Neural crest cell (in vitro differentiated cells): ENCODE data around the gene SLC25A26. TPM values are rescaled to one million over a fixed set of nuclear protein-coding genes. Genes with fewer than 3 reads are reported as not detected.
A peak's percentile ranks its signal among the peaks of the same experiment; 100 is the strongest.

Experiments used
- DNase-seq: peaks from one replicate; pipeline ENCODE4 v3.0.0; 2021; ENCODE audit warnings: low read depth, mixed read lengths, low spot score
- H3K27ac Mint-ChIP-seq: one replicate; pipeline ENCODE4 v1.8.0; 2021; ENCODE audit warnings: mild to moderate bottlenecking, mixed read lengths; ENCODE audit not compliant: unreplicated experiment
- H3K27me3 Mint-ChIP-seq: 2 replicates; pipeline ENCODE4 v1.8.0; 2021; ENCODE audit warnings: low read depth, mild to moderate bottlenecking, mixed read lengths
- H3K36me3 Mint-ChIP-seq: 2 replicates; pipeline ENCODE4 v1.8.0; 2021; ENCODE audit warnings: low read depth, mild to moderate bottlenecking, mixed read lengths
- H3K4me1 Mint-ChIP-seq: 2 replicates; pipeline ENCODE4 v1.8.0; 2021; ENCODE audit warnings: mixed read lengths
- H3K4me3 Mint-ChIP-seq: one replicate; pipeline ENCODE4 v1.8.0; 2021; ENCODE audit warnings: mild to moderate bottlenecking, mixed read lengths
- H3K9me3 Mint-ChIP-seq: 2 replicates; pipeline ENCODE4 v1.8.0; 2021; ENCODE audit warnings: mixed read lengths
- CTCF ChIP-seq: fragments of 200-600 bp; sonication (generic); conservative IDR thresholded peaks from 2 replicates; pipeline ENCODE4 v1.5.0; 2021; ENCODE audit warnings: antibody characterized with exemption, mild to moderate bottlenecking
- total RNA-seq: library from RNA; stranded (reverse); gene quantifications from 2 replicates; pipeline ENCODE4 v1.2.1, GENCODE V29; 2021

SLC25A26 gene
- total RNA-seq, 1 donor from 2014 or later, result 10.1 TPM

GRCh38 chr3:66317750-66318376 is 97.1 kb downstream of the SLC25A26 start:
- Mint-ChIP-seq H3K4me1 (peaks cover 10% of the 10 kb centered on the region), H3K4me3 (no peak overlapping the region), H3K36me3 (peaks cover 8% of the 10 kb centered on the region), H3K27ac (no peak overlapping the region), H3K27me3 (no peaks in the 10 kb centered on the region), H3K9me3 (peaks cover 9% of the 10 kb centered on the region)
- TF ChIP-seq CTCF, result no peak
- no peak for DNase-seq

GRCh38 chr3:66320390-66320789 is 99.6 kb downstream of the SLC25A26 start:
- DNase-seq, result no peak
- Mint-ChIP-seq H3K9me3 (peaks cover 2% of the 10 kb centered on the region), H3K27ac (no peak overlapping the region), H3K27me3 (no peaks in the 10 kb centered on the region), H3K4me1 (no peaks in the 10 kb centered on the region), H3K4me3 (no peak overlapping the region), H3K36me3 (no peaks in the 10 kb centered on the region)
- no peak for TF ChIP-seq CTCF

- H3K4me1 Mint-ChIP-seq, result no peaks in the 10 kb centered on the region
- H3K9me3 Mint-ChIP-seq, result no peaks in the 10 kb centered on the region
- TF ChIP-seq CTCF, result no peak
- no peaks in the 10 kb centered on the region for H3K36me3 Mint-ChIP-seq
- H3K4me3 Mint-ChIP-seq, result no peak overlapping the region
- H3K27ac Mint-ChIP-seq, result no peak overlapping the region
- no peak for DNase-seq
- no peaks in the 10 kb centered on the region for H3K27me3 Mint-ChIP-seq
Measured at GRCh38 chr3:66322436-66322835, 101.6 kb downstream of the SLC25A26 start.

- peaks cover 9% of the 10 kb centered on the region for H3K4me1 Mint-ChIP-seq
- H3K4me3 Mint-ChIP-seq, result no peak overlapping the region
- no peak for DNase-seq
- H3K9me3 Mint-ChIP-seq, result no peaks in the 10 kb centered on the region
- peak overlapping the region; percentile 7 for H3K27ac Mint-ChIP-seq
- TF ChIP-seq CTCF, result no peak
- H3K36me3 Mint-ChIP-seq, result no peaks in the 10 kb centered on the region
- H3K27me3 Mint-ChIP-seq, result no peaks in the 10 kb centered on the region
Measured at GRCh38 chr3:66326340-66326739, 105.5 kb downstream of the SLC25A26 start.

- Mint-ChIP-seq H3K4me1 (peaks cover 20% of the 10 kb centered on the region), H3K27me3 (no peaks in the 10 kb centered on the region), H3K36me3 (no peaks in the 10 kb centered on the region), H3K27ac (no peak overlapping the region), H3K4me3 (no peak overlapping the region), H3K9me3 (no peaks in the 10 kb centered on the region)
- no peak for DNase-seq
- TF ChIP-seq CTCF, result no peak
Measured at GRCh38 chr3:66335671-66336070, 114.9 kb downstream of the SLC25A26 start.
